Hematopoietic multipotent progenitor cell (in vitro differentiated cells): ENCODE data around the gene TTLL10. TPM values are rescaled to one million over a fixed set of nuclear protein-coding genes. Genes with fewer than 3 reads are reported as not detected.

ENCODE experiments used
- DNase-seq, 3 donors: peaks; one replicate each; pipeline ENCODE4 v3.0.0-alpha.2; 2011 to 2015; ENCODE audit warnings: low read depth in 2 of 3, low spot score in 2 of 3
- total RNA-seq: library from RNA; depleted of rRNA; stranded (reverse); fragments of >200 nt; gene quantifications from one replicate; pipeline ENCODE4 v1.2.3, GENCODE V29; 2012

TTLL10 gene
- total RNA-seq, 1 donor: 4.3 TPM

GRCh38 chr1:1203561-1204424, 30.1 kb downstream of the TTLL10 start:
- DNase-seq: no peak

GRCh38 chr1:1204425-1204920, 30.8 kb downstream of the TTLL10 start:
- DNase-seq: no peak

- no peak for DNase-seq
Observed at GRCh38 chr1:1204998-1205768, 31.5 kb downstream of the TTLL10 start.

GRCh38 chr1:1205769-1206375, 32.2 kb downstream of the TTLL10 start:
- DNase-seq: no peak

- DNase-seq: no peak
Observed at GRCh38 chr1:1206376-1206965, 32.8 kb downstream of the TTLL10 start, which contains the start of gene TNFRSF18. Gene TNFRSF18, minus strand, starts transcription at chr1:1206592. Its CDS starts 21 bp downstream, at chr1:1206571.

- no peak for DNase-seq
Observed at GRCh38 chr1:1206966-1207531, 33.4 kb downstream of the TTLL10 start.

GRCh38 chr1:1207571-1207892, 33.9 kb downstream of the TTLL10 start:
- no peak for DNase-seq

- DNase-seq: peak in 2 of 3 donors; percentile 78 to 89
Observed at GRCh38 chr1:1208713-1209433, 35.2 kb downstream of the TTLL10 start.

- DNase-seq: no peak
Observed at GRCh38 chr1:1210726-1211540, 37.3 kb downstream of the TTLL10 start.

- no peak for DNase-seq
Observed at GRCh38 chr1:1211541-1212441, 38.1 kb downstream of the TTLL10 start.

GRCh38 chr1:1212780-1213344, 39.2 kb downstream of the TTLL10 start:
- peak in 2 of 3 donors; percentile 75 to 81 for DNase-seq

- peak in 1 of 3 donors; percentile 57 for DNase-seq
Observed at GRCh38 chr1:1213345-1214265, 39.9 kb downstream of the TTLL10 start, which contains the start of gene TNFRSF4. Gene TNFRSF4, minus strand, starts transcription at chr1:1214153. Its CDS starts 26 bp downstream, at chr1:1214127.

- no peak for DNase-seq
Observed at GRCh38 chr1:1215080-1215676, 41.5 kb downstream of the TTLL10 start.

- DNase-seq: no peak
Observed at GRCh38 chr1:1215881-1216605, 42.4 kb downstream of the TTLL10 start.
